GM21367 (cell line): ENCODE data around the gene GDF2.

Source experiments
- ATAC-seq: cut with Tn5 transposase; IDR thresholded peaks from one replicate; pipeline ENCODE4 v1.9.1; 2021; ENCODE audit not compliant: unreplicated experiment

GDF2 gene

DNA sequence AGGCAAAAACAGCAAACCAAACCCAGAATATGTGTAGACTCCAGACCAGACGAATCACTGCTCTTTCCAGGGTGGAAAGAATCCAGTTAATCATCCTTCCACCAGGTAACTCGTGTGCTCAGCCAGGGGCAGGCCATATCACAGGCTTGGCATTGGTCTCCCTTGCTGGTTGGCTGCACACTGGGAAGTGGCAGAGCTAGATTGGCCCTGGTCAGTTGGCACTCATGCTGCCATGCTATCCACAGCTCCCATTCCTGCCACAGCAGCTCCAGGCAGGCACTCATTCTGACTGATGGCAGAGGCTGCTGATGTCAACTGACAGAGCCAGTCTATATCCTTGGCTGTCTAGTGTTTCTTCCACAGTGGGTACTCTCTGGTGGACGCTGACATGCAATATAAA is 31.9 kb upstream of the GDF2 start:
- ATAC-seq = no peak

DNA sequence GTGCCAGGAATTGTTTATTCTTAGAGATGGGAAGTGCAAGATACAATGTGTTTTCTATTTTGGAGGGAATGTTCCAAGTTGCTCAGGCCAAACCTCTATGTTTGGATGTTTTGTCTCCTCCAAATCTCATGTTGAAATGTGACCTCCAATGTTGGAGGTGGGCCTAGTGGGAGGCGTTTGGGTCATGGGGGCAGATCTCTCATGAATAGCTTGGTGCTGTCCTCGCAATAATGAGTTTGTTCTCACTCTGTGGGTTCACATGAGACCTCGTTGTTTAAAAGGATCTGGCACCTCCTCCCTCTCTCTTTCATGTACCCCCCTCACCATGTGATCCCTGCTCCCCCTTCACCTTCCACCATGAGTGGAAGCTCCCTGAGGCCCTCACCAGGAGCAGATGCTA is 30.6 kb upstream of the GDF2 start:
- no peak for ATAC-seq

DNA sequence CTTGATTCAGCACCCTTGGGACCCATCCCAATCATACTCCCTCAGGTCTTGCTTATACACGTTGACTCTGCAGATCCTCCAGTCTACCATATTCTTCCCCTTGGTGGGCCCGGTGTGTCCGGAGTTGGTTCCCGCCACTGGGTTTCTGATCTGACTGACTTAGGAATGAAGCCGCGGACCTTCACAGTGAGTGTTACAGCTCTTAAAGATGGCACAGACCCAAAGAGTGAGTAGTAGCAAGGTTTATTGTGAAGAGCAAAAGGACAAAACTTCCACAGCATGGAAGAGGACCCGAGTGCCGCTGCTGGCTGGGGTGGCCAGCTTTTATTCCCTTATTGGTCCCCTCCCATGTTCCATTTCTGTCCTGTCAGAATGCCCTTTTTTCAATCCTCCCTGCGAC is 28.2 kb upstream of the GDF2 start:
- no peak for ATAC-seq

DNA sequence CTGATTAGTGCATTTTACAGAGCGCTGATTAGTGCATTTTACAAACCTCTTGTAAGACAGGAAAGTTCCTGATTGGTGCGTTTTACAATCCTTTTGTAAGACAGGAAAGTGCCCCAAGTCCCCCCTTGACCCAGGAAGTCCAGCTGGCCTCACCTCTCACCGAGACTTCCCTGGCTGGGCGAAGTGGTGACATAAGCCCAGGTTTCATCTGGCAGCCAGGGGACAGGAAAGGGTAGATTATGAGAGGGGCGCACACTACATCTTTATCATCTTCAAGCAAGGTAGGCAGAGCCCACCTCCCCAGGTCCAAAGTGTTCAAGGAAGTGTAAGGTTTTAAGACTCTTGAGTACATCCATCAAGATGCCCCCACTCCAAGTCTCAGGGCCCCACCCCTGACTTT is 27.8 kb upstream of the GDF2 start:
- ATAC-seq = no peak

DNA sequence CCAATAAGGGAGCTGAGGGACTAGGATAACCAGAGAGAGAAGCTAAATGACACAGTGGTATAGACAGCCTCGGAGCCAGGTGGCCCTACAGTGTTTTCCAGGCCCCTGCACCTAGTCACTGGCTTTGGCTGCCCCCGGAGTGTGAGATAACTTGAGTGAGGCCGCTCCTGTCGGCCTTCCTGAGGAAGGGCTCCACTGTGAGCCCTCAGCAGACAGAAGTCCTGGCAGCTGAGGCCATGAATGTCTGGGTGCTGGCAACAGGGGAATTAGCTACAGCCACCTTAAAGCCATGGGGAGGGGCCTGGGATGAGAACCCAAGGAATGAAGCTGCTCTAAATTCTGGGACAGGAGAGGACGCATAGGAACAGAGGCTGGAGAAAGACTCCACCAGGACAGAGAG is 26.8 kb upstream of the GDF2 start:
- ATAC-seq = no peak

DNA sequence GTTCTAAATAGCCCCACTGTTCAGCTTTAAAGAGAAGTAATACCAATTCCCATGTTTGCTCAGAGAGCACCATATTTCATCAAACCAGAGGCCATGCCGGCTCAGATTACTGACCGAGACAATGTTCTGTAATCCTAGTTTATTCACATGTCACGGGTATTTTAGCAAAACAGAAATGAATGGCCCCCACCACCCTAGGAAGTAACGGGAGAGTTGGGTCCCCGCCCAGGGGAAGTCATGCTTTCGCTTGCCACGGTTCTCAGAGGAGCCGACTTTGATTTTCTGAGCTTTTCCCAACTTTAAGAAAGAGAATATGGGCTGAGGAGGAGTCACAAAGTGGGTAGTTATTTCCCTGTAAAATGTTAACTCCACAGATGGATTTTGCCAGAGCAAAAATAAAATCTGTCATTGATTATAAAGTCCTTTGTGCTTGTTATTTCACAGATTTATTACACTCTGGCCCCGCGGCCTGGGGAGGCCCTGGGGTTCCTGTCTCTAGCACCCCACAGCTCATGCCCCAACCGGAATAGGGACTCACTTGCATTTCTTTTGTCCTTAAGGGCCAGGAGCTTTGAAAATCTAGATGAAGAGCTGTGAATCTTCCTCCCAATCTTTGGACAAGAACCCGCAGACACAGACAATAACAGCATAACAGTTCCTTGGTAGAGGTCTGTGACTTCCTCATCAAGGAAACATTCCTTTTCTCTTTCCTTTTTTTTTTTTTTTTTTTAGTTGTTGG is 25.9 kb upstream of the GDF2 start:
- no peak for ATAC-seq

DNA sequence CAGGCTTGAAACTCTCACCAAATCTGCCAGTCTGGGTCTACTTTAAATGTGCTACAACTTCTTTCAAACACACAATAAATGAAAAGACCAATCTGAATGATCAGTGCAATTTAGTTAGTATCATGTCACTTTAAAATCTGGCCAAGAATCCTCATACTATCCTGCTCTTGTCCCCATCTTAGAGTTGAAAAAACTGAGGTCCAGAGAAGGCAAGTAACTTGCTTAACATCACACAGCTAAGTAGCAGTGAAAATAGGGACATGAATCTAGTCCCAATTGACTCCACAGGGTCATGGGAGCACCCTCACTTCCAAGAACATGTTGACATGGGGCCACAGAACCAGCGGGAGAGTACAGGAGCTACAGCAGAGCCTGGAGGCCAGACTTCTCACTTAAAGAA is 25.3 kb upstream of the GDF2 start:
- no peak for ATAC-seq

DNA sequence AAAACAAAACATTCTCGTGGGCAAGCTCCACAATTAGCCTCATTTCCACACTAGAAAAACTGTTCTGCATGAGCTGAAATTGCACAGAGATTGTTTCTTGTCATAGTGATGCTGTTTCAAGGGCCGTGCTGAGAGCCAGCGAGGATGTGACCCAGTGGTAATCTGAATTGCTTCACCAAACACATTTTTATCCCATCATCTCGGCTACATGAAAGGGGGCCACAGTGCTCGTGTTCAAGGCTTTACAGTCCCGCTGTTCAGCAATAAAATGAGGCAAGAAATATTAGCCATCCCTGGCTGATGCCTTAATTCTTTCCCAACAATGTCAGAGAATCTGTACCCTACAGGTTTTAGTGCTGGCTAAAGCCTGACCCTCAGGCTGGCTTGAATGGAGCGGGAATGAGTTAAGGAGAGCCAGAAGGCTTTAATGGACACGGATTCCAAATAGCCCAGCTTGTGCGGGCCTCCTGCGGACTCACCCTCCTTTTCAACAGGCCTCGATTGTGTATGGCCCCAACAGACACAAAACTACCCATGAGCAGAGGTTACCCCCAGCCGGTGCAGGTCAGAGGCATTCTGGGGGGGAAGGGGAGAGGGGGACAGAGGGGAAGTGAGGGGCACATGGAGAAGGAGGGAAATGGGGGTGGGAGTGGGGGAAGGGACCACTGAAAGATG is 24.3 kb upstream of the GDF2 start:
- no peak for ATAC-seq

DNA sequence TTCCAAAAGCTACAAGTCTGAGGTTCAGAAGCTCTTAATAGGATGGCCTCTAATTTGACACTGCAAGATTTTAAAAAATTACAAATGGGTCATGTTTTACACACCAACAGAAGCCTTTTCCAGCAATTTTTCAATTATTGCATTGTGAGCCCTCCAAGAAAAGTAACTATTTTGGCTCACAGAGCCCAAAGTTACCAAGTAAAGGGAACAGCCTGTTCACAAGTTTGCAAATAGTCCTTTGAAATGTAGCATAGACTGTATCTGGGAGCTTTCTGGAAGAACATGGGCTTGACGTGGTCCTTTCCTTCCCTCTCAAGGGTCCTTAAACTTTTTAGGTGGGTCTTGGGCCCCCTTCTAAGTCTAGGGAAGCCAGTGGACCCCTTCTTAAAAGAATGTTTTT is 23.5 kb upstream of the GDF2 start:
- ATAC-seq = no peak

DNA sequence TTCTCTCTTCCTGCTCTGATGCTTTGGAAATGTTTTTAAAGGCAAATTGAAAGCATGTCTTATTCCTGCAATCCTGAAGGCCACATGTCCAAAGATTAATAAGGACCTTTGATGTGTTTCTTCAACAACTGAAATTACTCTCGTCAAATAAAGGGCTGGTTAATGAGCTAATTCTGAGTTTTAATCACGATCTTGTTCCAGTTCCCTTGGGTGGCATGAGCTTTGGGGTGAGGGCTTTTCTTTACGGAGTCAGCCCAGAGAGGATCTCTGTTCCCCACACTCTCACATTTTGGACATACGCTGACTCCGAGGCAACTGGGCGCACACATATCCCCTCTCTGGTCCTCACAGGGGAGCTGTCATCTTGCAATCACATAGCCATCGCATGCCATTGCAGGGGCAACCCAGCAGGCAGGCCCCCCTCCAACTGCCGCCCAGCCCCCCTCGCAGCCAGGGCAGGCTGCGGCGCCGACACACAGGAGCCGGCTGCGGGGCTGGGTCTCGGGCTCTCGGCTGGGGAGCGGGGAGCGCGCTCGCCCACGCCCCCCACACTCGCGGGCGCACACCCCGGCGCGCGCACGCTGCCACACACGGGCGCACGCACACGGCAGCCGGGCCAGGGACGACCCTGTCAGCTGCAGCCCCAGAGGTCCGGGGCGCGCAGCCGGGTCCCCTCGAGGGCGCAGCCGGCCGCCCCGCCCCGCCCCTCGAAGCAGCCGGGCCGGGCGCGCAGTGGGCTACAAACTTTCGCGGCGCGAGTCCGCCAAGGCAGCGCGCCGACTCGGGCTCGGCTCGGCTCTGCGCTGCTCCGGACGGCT is 22.4 kb upstream of the GDF2 start, which contains the start of gene GDF10:
TSS of gene GDF10 (plus strand) at position 587 of the 818 bp plus-strand sequence. CDS start 455 bp downstream, outside the sequence.
- no peak for ATAC-seq

DNA sequence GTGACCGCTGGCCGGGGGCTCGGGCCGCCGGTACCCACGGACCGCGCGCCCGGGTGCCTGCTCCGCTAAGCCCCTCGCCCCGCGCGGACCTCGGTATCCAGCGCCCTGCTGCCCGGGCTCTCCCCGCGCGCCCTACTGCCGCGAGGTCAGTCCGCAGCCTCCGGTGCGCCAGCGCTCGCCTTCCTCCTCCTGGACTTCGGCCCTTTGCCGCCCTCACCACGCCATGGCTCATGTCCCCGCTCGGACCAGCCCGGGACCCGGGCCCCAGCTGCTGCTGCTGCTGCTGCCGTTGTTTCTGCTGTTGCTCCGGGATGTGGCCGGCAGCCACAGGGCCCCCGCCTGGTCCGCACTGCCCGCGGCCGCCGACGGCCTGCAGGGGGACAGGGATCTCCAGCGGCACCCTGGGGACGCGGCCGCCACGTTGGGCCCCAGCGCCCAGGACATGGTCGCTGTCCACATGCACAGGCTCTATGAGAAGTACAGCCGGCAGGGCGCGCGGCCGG is 21.8 kb upstream of the GDF2 start:
- ATAC-seq = no peak

DNA sequence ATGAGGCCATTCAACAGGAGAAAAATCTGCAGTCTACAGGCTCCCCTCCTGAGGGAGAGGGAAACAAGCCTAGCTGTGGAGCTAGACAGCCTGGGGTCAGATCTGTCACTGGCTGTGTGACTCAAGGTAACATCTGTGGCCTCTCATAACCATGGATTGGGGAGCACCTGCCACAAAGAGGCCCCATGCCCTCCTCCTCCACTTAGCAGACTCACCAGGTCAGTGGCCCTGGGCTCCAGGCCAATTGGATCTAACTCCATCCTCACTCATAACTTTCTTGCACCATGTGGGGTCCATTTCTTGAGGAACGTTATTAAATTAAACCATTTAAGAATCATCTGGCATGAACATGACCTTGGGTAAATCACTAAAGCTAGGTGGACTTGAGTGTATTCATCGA is 20.4 kb upstream of the GDF2 start:
- ATAC-seq = no peak

DNA sequence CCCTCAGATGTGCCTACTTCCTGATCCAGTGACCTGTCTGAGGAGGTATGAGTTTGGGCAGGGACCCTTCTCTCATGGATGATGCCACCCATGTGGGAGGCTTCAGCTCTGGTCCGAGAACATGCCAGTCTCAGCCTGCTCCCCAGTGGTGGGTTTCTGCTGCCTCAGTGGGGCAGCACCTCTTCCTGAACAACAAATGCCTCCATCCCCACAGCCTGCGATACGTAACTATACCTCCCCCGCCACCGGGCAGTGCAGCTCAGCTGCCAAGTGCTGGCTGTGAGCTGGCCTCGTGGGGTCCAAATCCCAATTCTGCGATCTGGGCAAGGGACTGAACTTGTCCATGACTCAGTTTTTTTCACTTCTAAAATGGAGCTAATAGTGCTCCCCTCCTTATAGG is 19.1 kb upstream of the GDF2 start:
- ATAC-seq = no peak

DNA sequence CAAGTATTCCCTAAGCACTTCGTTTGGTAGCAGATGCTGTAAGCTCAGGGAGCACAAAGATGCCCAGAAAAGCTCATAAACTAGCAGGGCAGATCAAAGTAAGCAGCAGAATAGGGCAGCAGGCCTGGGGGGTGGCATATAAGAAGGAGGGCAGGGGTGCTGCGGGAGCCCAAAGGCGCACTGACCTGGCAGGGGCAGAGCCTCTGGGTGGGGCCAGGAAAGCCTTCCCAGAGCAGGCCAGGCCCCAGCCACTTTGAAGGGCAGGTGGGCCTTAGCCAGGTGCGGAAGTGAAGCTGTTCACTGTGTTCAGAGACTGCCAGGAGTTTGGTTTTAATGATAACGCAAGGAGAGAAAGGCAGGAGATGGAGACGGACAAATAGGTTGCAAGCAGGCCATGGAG is 18.4 kb upstream of the GDF2 start:
- ATAC-seq = no peak

DNA sequence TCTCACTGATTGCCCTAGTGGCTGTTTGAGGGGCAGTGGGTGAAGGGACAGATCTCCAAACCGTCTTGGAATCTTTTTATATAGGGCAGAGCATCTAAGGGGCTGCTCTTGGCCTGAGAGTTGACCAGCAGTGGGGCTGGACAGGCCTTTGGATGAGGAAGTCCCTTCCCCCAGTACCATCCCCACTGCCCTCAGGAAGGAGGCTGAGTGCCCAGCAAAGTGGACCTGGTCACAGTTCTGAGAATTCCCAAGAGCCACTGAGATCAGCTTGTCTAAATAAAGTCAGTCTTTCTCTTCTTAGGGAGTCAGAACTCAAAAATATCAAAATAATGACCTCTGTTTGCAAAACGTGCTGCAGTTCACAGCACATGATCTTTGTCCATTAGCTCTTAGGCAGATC is 16.7 kb upstream of the GDF2 start:
- ATAC-seq = no peak

DNA sequence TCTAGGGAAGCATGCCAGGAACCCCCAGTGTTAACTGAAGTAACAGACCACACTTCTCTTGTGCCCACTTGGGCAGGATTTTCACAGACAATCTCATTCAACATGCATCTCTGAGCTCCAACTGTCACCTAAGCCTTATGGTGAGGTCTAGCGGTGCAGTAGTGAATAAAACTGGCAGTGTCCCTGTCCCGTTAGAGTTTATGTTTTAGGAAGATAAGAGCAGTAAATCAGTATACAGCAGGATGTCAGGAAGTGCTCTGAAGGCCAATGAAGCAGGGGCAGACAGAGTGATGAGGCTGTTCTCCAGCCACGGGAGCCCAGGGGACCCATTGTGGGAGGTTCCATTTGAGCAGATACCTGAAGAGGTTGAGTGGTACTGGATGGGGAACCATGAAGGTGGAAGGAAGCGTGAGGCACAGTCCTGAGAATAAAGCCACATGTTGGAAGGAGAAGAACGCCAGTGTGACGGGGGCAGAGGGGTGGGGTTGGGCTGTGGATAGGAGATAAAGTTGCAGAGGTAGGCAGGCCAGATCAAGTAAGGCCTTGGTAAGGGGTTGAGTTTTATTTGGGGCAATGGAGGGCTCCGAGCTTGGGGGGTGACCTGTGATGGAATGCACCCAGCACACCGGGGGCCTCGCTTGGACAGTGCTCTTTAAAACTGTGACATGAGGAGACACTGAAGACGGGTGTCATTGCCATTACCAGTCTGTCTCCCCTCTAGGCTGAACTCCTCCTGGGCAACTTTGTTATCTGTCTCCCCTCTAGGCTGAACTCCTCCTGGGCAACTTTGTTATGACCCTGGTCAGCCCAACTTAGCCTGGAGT is 15.7 kb upstream of the GDF2 start:
- ATAC-seq = no peak

DNA sequence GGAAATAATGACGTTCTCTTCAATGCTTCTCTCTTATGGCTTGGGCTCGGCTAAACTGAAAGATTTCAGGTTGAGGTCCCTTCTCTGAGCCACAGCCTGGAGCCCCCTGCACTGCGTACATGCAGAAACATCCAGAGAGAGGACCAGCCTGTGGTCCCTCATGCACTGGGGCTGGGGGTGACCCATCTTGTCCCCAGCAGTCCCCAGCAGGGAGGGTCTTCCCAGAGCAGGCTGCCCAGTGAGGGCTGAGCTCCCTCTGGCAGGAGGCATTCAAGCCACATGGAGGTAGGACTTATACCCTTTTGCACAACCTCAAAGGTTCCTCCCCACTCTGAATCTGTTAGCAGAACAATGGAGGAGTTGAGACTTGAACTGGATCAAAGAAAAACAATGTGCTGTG is 14.9 kb upstream of the GDF2 start:
- ATAC-seq = no peak

DNA sequence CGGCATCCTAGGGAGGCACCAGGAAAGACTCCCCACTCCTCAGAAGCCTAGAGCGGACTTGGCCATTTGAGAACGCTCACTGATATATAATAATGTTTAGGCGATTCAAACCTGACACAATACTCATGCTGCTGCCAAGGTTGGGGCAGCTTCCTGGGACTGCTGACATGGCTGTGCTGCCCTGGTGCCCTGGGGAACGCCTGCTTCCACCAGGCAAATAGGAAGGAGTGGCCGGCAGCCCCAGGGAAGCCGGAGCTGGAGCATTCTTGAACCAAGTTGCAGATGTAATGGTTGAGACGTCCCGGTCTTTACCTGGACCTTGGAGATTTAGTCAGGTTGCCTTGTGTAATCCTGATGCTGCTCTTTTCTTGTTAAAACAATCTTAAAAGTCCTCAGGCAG is 13.5 kb upstream of the GDF2 start:
- no peak for ATAC-seq

DNA sequence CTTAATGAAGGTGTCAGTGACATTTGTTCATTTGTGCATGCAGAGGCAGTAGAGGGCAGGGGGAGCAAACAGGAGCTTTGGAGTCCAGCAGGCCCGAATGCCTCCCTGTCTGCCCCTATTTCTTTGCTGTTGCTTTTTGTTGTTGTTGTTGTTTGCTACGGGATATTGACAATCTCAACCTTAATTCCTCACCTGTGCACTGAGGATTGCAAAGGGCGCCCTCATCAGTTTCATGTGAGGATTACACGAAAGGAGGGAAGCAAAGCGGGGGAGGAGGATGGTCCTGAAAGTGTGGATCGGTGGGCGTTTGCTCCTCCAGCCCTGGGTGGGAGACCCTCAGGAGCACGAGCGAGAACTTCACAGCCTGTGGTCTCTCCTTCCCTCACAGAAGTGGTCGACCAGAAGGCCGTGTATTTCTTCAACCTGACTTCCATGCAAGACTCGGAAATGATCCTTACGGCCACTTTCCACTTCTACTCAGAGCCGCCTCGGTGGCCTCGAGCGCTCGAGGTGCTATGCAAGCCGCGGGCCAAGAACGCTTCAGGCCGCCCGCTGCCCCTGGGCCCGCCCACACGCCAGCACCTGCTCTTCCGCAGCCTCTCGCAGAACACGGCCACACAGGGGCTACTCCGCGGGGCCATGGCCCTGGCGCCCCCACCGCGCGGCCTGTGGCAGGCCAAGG is 12.7 kb upstream of the GDF2 start:
- no peak for ATAC-seq

DNA sequence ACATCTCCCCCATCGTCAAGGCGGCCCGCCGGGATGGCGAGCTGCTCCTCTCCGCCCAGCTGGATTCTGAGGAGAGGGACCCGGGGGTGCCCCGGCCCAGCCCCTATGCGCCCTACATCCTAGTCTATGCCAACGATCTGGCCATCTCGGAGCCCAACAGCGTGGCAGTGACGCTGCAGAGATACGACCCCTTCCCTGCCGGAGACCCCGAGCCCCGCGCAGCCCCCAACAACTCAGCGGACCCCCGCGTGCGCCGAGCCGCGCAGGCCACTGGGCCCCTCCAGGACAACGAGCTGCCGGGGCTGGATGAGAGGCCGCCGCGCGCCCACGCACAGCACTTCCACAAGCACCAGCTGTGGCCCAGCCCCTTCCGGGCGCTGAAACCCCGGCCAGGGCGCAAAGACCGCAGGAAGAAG is 12.2 kb upstream of the GDF2 start:
- ATAC-seq = no peak
